KMS-11 (cell line): ENCODE results near the gene KRT32.

Experiments
- H2AFZ ChIP-seq: fragments of 200-600 bp; sonication (generic); 2 replicates; pipeline ENCODE4 v1.6.1; 2016; ENCODE audit warnings: antibody characterized with exemption, mixed run types, low read depth
- H3K27ac ChIP-seq: fragments of 200-600 bp; sonication (generic); 2 replicates; pipeline ENCODE4 v1.6.1; 2016; ENCODE audit warnings: mild to moderate bottlenecking, mixed run types
- H3K27me3 ChIP-seq: fragments of 200-600 bp; sonication (generic); 2 replicates; pipeline ENCODE4 v1.6.1; 2017; ENCODE audit warnings: mild to moderate bottlenecking, low read depth, mixed run types, moderate library complexity; ENCODE audit not compliant: insufficient read depth
- H3K36me3 ChIP-seq: fragments of 200-600 bp; sonication (generic); 2 replicates; pipeline ENCODE4 v1.6.1; 2017; ENCODE audit warnings: mild to moderate bottlenecking, mixed run types; ENCODE audit not compliant: insufficient read depth
- H3K4me1 ChIP-seq: fragments of 200-600 bp; sonication (generic); 2 replicates; pipeline ENCODE4 v1.6.1; 2016; ENCODE audit warnings: mild to moderate bottlenecking, low read depth, mixed run types; ENCODE audit not compliant: poor library complexity, severe bottlenecking
- H3K4me2 ChIP-seq: fragments of 200-600 bp; sonication (generic); 2 replicates; pipeline ENCODE4 v1.7.0; 2016; ENCODE audit warnings: mild to moderate bottlenecking, mixed run types
- H3K4me3 ChIP-seq: fragments of 200-600 bp; sonication (generic); IDR thresholded peaks from 2 replicates; pipeline ENCODE4 v1.6.1; 2017; ENCODE audit warnings: low read depth, low read length, mixed read lengths; ENCODE audit not compliant: insufficient read depth
- H3K79me2 ChIP-seq: fragments of 200-600 bp; sonication (generic); 2 replicates; pipeline ENCODE4 v1.6.1; 2016; ENCODE audit warnings: low read depth, mixed run types; ENCODE audit not compliant: insufficient read depth
- H3K9ac ChIP-seq: fragments of 200-600 bp; sonication (generic); 2 replicates; pipeline ENCODE4 v1.6.1; 2016; ENCODE audit warnings: mild to moderate bottlenecking, mixed run types
- H4K20me1 ChIP-seq: fragments of 200-600 bp; sonication (generic); 2 replicates; pipeline ENCODE4 v1.6.1; 2016; ENCODE audit warnings: mild to moderate bottlenecking, mixed run types; ENCODE audit not compliant: insufficient read depth
- TF ChIP-seq, protein P1 (sequence below): fragments of 200-600 bp; sonication (generic); conservative IDR thresholded peaks from 2 replicates; pipeline ENCODE4 v1.6.1; 2017; ENCODE audit warnings: low read depth, mild to moderate bottlenecking, antibody characterized with exemption, low read length, moderate library complexity, mixed read lengths

The KRT32 gene

DNA sequence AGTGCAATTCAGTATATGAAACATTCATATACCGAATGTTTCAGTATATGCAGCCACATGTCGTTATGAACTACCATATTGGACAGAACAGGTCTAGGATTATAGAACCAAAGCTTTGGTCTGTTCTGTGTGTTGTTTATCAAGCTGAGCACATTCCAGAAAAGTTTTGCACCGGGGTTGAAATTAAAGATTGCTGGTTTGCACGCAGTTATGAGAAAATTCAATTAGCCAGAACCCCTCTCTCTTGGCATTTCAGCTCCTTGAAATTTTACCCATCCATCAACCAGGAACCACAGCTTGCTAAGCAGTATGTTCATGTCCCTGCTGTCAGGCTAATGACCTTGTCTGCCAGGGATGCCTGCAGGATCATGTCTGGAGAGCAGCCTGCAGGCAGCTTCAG is 9.5 kb downstream of the KRT32 start:
- no peak overlapping the region for H2AFZ ChIP-seq
- no peak overlapping the region for H3K4me3 ChIP-seq
- no peaks in the 10 kb centered on the region for H3K36me3 ChIP-seq
- H3K4me1 ChIP-seq, result no peaks in the 10 kb centered on the region
- no peak overlapping the region for H3K4me2 ChIP-seq
- TF ChIP-seq, protein P1, sequence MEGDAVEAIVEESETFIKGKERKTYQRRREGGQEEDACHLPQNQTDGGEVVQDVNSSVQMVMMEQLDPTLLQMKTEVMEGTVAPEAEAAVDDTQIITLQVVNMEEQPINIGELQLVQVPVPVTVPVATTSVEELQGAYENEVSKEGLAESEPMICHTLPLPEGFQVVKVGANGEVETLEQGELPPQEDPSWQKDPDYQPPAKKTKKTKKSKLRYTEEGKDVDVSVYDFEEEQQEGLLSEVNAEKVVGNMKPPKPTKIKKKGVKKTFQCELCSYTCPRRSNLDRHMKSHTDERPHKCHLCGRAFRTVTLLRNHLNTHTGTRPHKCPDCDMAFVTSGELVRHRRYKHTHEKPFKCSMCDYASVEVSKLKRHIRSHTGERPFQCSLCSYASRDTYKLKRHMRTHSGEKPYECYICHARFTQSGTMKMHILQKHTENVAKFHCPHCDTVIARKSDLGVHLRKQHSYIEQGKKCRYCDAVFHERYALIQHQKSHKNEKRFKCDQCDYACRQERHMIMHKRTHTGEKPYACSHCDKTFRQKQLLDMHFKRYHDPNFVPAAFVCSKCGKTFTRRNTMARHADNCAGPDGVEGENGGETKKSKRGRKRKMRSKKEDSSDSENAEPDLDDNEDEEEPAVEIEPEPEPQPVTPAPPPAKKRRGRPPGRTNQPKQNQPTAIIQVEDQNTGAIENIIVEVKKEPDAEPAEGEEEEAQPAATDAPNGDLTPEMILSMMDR, result no peak
- no peak overlapping the region for H3K9ac ChIP-seq
- no peaks in the 10 kb centered on the region for H3K27me3 ChIP-seq
- H3K27ac ChIP-seq, result no peak overlapping the region
- no peaks in the 10 kb centered on the region for H3K79me2 ChIP-seq
- no peaks in the 10 kb centered on the region for H4K20me1 ChIP-seq

DNA sequence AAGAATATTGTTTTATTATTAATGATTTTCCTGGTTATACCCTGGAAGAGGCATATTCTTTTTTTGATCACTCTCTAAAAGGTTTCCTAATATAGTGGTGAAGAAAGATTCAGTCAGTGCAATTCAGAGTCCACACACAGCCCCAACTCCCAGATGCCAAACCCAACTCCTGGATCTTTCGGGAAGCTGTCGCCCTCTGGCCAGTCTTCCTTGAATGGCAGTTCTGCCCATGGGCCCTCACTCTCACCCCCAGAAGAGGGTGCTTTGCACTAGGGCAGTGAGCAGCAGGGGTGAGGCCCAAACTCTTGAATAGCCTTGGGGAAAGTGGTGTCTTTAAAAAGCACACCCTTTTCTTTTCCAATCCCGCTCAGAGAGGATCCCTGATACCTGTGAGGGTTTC is 11.0 kb downstream of the KRT32 start:
- Histone ChIP-seq H3K9ac (no peak overlapping the region), H3K36me3 (no peaks in the 10 kb centered on the region), H4K20me1 (no peaks in the 10 kb centered on the region), H2AFZ (no peak overlapping the region), H3K27ac (no peak overlapping the region), H3K4me1 (no peaks in the 10 kb centered on the region), H3K4me3 (no peak overlapping the region), H3K4me2 (no peak overlapping the region), H3K27me3 (no peaks in the 10 kb centered on the region), H3K79me2 (no peaks in the 10 kb centered on the region)
- TF ChIP-seq, protein P1, result no peak

DNA sequence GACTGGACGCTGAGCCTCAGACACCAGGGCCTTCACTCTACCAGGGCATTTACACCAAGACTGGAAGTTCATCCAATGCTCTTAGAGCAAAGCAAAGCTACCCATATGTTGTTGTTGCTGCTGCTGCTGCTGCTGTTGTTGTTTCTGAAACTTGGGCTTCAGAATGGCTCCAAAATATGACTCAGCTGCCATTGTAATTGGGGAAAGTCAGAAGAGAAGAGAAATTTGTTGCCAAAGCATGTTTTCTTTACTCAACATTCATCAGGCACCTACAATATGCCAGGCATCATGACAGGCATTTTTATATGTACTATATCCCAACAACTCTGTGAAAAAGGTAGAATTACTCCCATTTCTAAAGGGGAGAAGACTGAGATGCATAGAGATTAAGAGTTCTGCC is 11.9 kb downstream of the KRT32 start:
- Histone ChIP-seq H3K36me3 (no peaks in the 10 kb centered on the region), H3K4me2 (no peak overlapping the region)
- TF ChIP-seq, protein P1, result no peak

DNA sequence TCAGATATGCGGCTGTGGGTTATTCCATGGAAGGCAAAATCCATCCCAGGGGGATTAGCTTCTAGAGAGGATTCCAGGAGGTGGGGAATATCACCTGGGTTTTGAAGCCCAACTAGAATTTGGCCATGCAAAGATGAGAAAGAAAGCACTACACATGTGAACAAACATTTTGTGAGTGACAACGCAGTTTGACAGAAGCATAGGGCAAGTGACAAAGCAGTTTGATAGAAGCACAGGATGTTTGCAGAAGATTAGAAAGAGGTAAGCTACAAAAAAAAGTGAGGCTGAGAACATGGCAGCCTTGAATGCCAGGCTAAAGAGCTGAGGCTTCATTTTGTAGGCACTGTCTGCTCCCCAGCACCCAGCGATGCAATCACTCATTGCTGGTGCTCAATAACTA is 14.1 kb downstream of the KRT32 start:
- Histone ChIP-seq H3K36me3 (no peaks in the 10 kb centered on the region), H3K9ac (no peak overlapping the region), H3K79me2 (no peaks in the 10 kb centered on the region), H3K4me3 (no peak overlapping the region), H4K20me1 (no peaks in the 10 kb centered on the region), H3K4me1 (no peaks in the 10 kb centered on the region), H3K27ac (no peak overlapping the region), H2AFZ (no peak overlapping the region), H3K27me3 (no peaks in the 10 kb centered on the region), H3K4me2 (no peak overlapping the region)
- TF ChIP-seq, protein P1, result no peak

More for the DNA sequence above, 11.9 kb downstream of the KRT32 start:
- Histone ChIP-seq H3K4me3 (no peak overlapping the region), H2AFZ (no peak overlapping the region), H3K79me2 (no peaks in the 10 kb centered on the region), H3K27me3 (no peaks in the 10 kb centered on the region), H3K4me1 (no peaks in the 10 kb centered on the region), H4K20me1 (no peaks in the 10 kb centered on the region), H3K27ac (no peak overlapping the region), H3K9ac (no peak overlapping the region)
